ENCODE measurements around the gene IGFL2. TPM values are rescaled to one million over a fixed set of nuclear protein-coding genes. Genes with fewer than 3 reads are reported as not detected.
A peak's percentile ranks its signal among the peaks of the same experiment; 100 is the strongest.

The IGFL2 gene
- total and polyA plus RNA-seq, 2 of the 4 experiments (the other 2 are of a cell fraction), result not detected

DNA sequence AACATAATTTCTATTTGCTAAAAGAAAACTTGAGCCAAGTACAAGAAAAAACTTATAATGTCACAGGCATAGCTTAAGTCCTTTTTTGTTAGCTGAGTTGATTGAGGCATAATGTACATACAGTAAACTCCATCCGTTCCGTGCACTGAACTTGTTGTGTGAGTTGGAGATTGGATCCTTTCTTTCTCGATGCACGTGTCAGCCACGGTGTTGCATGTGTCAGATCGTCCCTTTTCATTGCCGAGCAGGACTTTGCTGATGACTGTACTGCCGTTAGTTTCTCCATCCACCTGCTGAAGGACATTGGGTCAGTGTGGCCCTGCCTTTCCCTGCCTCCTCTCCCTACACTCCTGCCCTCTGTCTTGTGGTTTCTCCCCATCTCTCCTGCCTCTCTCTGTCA is 34.4 kb downstream of the IGFL2 start:
- ChIA-PET CTCF (no interaction called here), POLR2A (ENCODE audit: unreplicated experiment) (no interaction called here)
- dilution Hi-C loops (cut with HindIII; ENCODE audit: low sequenced_read_pairs, unreplicated experiment), result no loop called here
- no peak overlapping the region for H3K4me3 ChIP-seq (ENCODE audit: insufficient read depth, low read depth, low read length)
- TF ChIP-seq RAD21 (IDR thresholded peaks at IDR 0.05; ENCODE audit: low read length) (no peak), CHD1 (IDR thresholded peaks at IDR 0.05; ENCODE audit: low read depth, low read length) (no peak), MAZ (IDR thresholded peaks at IDR 0.05; ENCODE audit: borderline replicate concordance, low read depth, low read length) (no peak), BHLHE40 (IDR thresholded peaks at IDR 0.05; ENCODE audit: low read depth, low read length) (no peak), POLR2A (IDR thresholded peaks at IDR 0.05; ENCODE audit: low read depth, low read length) (no peak), NFE2L2 (IDR thresholded peaks at IDR 0.05; ENCODE audit: low read depth, low read length) (no peak), CEBPB (IDR thresholded peaks at IDR 0.05; ENCODE audit: low read depth, low read length) (no peak), FOS (IDR thresholded peaks at IDR 0.05; ENCODE audit: low read depth, low read length) (no peak), MAFK (IDR thresholded peaks at IDR 0.05; ENCODE audit: low read depth, low read length) (no peak), MXI1 (IDR thresholded peaks at IDR 0.05; ENCODE audit: borderline replicate concordance, low read depth, low read length) (no peak), SMC3 (IDR thresholded peaks at IDR 0.05; ENCODE audit: low read depth, low read length) (no peak), RCOR1 (IDR thresholded peaks at IDR 0.05; ENCODE audit: insufficient replicate concordance, low read length) (no peak), RFX5 (IDR thresholded peaks at IDR 0.05; ENCODE audit: low read depth, low read length) (no peak)
- TF ChIP-seq, protein P1, sequence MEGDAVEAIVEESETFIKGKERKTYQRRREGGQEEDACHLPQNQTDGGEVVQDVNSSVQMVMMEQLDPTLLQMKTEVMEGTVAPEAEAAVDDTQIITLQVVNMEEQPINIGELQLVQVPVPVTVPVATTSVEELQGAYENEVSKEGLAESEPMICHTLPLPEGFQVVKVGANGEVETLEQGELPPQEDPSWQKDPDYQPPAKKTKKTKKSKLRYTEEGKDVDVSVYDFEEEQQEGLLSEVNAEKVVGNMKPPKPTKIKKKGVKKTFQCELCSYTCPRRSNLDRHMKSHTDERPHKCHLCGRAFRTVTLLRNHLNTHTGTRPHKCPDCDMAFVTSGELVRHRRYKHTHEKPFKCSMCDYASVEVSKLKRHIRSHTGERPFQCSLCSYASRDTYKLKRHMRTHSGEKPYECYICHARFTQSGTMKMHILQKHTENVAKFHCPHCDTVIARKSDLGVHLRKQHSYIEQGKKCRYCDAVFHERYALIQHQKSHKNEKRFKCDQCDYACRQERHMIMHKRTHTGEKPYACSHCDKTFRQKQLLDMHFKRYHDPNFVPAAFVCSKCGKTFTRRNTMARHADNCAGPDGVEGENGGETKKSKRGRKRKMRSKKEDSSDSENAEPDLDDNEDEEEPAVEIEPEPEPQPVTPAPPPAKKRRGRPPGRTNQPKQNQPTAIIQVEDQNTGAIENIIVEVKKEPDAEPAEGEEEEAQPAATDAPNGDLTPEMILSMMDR (conservative IDR thresholded peaks at IDR 0.05; ENCODE audit: low read depth, low read length), result no peak
- TF ChIP-seq, protein P2, sequence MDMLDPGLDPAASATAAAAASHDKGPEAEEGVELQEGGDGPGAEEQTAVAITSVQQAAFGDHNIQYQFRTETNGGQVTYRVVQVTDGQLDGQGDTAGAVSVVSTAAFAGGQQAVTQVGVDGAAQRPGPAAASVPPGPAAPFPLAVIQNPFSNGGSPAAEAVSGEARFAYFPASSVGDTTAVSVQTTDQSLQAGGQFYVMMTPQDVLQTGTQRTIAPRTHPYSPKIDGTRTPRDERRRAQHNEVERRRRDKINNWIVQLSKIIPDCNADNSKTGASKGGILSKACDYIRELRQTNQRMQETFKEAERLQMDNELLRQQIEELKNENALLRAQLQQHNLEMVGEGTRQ (IDR thresholded peaks at IDR 0.05; ENCODE audit: low read depth, low read length), result no peak
- TF ChIP-seq, protein P3, sequence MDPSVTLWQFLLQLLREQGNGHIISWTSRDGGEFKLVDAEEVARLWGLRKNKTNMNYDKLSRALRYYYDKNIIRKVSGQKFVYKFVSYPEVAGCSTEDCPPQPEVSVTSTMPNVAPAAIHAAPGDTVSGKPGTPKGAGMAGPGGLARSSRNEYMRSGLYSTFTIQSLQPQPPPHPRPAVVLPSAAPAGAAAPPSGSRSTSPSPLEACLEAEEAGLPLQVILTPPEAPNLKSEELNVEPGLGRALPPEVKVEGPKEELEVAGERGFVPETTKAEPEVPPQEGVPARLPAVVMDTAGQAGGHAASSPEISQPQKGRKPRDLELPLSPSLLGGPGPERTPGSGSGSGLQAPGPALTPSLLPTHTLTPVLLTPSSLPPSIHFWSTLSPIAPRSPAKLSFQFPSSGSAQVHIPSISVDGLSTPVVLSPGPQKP (IDR thresholded peaks at IDR 0.05; ENCODE audit: borderline replicate concordance, low read depth, low read length), result no peak
- H3K9me1 ChIP-seq (ENCODE audit: insufficient read depth, low read length), result no peaks in the 10 kb centered on the region
- H2BK20ac ChIP-seq (ENCODE audit: low read depth, low read length), result no peak overlapping the region
- in situ Hi-C loops (cut with MboI; ENCODE audit: low sequenced_read_pairs), result no loop called here
- H3K79me1 ChIP-seq (ENCODE audit: low read depth in 1 of 2, low read length in 2 of 2), result no peaks in the 10 kb centered on the region
- H3K4me2 ChIP-seq (ENCODE audit: low read depth, low read length), result no peak overlapping the region
- 0 out of 2 replicates have a peak overlapping the region, but pooled peaks have one; percentile 42 for H3K23ac ChIP-seq (ENCODE audit: low read depth, low read length)
- no peak overlapping the region for H2AK5ac ChIP-seq (ENCODE audit: low read depth, low read length)
- peak overlapping the region; percentile 23 for H2AFZ ChIP-seq (replicated peaks; ENCODE audit: low read length, poor library complexity)
- H3K27ac ChIP-seq (ENCODE audit: insufficient read depth, low read length), result no peak overlapping the region
- ATAC-seq (ENCODE audit: low read depth) (no peak), DNase-seq (no peak)
- intact Hi-C loops (cut with micrococcal nuclease), result no loop called here
- H3K27me3 ChIP-seq (ENCODE audit: control insufficient read depth, insufficient read depth, low read length), result peaks cover 35% of the 10 kb centered on the region
- no peak overlapping the region for H3K18ac ChIP-seq (ENCODE audit: low read depth, low read length)
- no peak overlapping the region for H2BK120ac ChIP-seq (ENCODE audit: low read depth, low read length)
- H4K8ac ChIP-seq (ENCODE audit: low read depth in 2 of 2, low read length in 2 of 2), result no peak overlapping the region
- no peaks in the 10 kb centered on the region for H3K36me3 ChIP-seq (ENCODE audit: control insufficient read depth, insufficient read depth, low read length)
- H2AK9ac ChIP-seq (replicated peaks; ENCODE audit: low read depth, low read length, poor library complexity), result no peak overlapping the region
- WGBS, 2 experiments (ENCODE audit: extremely low coverage in 2 of 2, insufficient read length in 1 of 2), result 65% methylated on average over 2 of the region's 8 CpGs; no CpG with 5 or more reads in 1 of the 2 experiments
- no peak overlapping the region for H2BK5ac ChIP-seq (ENCODE audit: low read depth, low read length, poor library complexity, severe bottlenecking)
- no peaks in the 10 kb centered on the region for H3K4me1 ChIP-seq (ENCODE audit: control insufficient read depth, insufficient read depth, low read length)
- H4K20me1 ChIP-seq (ENCODE audit: insufficient read depth, low read length), result no peaks in the 10 kb centered on the region
- no peak overlapping the region for H3K14ac ChIP-seq (replicated peaks; ENCODE audit: low read depth, low read length)
- no peak overlapping the region for H2BK15ac ChIP-seq (ENCODE audit: low read depth, low read length)
- no peak overlapping the region for H4K91ac ChIP-seq (ENCODE audit: insufficient read depth, low read depth, low read length)
- no peak overlapping the region for H4K5ac ChIP-seq (ENCODE audit: low read depth, low read length)
- no peak overlapping the region for H3K4ac ChIP-seq (ENCODE audit: low read depth, low read length)
- H3K9me3 ChIP-seq (ENCODE audit: control insufficient read depth, insufficient read depth, low read length), result peaks cover 2% of the 10 kb centered on the region; the same call in 1 of the 2 replicates
- H3K9ac ChIP-seq (ENCODE audit: low read depth, low read length), result no peak overlapping the region
- H3K56ac ChIP-seq (ENCODE audit: extremely low read depth, insufficient read depth, low read length), result no peak overlapping the region
- BruUV-seq (replicated peaks), result no TSS peak

Data from IMR-90 (cell line).